ENCODE results near the gene MYOCOS.
"Not testable (repeated sequence)": the region's sequence is repeated elsewhere in the genome, so short reads cannot be mapped to it uniquely, and the experiment has no call there.

Gene MYOCOS

DNA sequence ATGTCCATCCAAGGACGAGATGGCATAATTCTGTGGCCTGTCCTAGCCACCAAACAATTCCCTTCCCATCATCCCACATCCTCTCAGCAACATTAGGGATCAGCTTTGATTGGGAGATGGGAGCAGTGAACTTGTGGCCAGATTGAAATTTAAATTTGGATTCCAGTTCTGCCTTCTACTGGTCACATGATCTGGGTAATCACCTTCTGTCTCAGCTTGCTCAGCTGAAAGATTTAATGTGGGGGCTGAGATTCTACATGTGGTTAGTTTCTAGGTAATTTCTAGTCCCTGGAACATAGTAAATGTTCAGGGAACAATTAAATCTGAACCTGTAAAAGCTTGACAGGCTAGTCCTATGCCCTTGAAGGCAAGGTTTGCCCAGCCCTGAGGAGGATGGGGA lies 3.2 kb downstream of the MYOCOS start:
- no peak for DNase-seq (ENCODE audit: low read depth)

DNA sequence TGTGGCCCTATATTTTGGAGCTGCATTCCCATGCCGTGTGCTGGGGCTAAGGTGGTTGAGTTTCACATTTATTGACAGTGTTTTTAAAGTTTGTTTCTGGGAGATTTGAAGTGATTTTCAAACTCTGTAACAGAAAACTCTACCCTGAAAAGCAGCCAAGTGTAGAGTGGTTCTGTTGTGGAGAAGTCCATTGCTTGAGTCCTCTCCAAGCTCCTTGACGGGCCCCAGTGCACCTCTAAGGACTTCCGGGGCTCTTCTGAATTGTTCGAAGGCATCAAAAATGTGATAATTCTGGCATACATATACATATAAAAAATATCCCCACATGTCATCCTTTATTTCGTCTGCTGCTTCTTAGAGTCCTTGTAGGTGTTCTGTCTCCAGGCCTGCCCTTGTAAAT lies 5.0 kb downstream of the MYOCOS start:
- no peak for DNase-seq (ENCODE audit: low read depth)

DNA sequence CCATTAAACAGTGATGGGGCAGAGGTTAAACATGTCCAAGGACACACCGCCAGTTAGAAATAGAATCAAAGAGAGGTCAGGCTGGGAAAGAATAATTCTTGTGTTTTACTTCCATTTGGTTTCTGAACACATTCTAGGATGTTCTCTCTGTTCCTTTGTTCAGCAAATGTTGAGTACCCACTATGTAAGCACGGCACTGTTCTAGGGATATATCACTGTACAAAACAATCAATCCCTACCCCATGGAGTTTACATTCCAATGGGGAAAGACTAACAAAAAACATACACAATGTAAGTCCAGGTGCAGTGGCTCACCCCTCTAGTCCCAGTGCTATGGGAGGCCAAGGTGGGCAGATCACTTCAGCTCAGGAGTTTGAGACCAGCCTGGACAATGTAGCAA lies 6.2 kb downstream of the MYOCOS start:
- no peak for DNase-seq (ENCODE audit: low read depth)

DNA sequence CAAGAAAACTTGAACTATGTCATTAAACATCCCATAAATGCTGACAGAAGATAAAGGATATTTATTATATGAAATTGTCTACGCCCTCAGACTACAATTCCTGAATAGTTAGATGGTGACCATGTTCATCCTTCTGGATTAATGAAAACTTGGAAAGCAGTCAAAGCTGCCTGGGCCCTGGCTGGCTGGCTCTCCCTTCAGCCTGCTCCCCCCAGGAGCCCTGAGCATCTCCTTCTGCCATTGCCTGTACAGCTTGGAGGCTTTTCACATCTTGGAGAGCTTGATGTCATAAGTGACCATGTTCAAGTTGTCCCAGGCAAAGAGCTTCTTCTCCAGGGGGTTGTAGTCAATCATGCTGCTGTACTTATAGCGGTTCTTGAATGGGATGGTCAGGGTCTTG lies 13.6 kb downstream of the MYOCOS start:
- DNase-seq (ENCODE audit: low read depth): no peak

DNA sequence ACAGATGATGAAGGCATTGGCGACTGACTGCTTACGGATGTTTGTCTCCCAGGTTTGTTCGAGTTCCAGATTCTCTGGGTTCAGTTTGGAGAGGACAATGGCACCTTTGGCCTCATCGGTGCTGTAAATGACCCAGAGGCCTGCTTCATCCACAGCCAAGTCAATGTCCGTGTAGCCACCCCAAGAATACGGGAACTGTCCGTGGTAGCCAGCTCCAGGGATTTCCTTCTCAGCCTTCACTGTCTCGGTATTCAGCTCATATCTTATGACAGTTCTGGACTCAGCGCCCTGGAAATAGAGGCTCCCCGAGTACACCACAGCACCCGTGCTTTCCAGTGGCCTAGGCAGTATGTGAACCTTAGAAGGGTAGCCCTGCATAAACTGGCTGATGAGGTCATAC lies 14.1 kb downstream of the MYOCOS start:
- no peak for DNase-seq (ENCODE audit: low read depth)

DNA sequence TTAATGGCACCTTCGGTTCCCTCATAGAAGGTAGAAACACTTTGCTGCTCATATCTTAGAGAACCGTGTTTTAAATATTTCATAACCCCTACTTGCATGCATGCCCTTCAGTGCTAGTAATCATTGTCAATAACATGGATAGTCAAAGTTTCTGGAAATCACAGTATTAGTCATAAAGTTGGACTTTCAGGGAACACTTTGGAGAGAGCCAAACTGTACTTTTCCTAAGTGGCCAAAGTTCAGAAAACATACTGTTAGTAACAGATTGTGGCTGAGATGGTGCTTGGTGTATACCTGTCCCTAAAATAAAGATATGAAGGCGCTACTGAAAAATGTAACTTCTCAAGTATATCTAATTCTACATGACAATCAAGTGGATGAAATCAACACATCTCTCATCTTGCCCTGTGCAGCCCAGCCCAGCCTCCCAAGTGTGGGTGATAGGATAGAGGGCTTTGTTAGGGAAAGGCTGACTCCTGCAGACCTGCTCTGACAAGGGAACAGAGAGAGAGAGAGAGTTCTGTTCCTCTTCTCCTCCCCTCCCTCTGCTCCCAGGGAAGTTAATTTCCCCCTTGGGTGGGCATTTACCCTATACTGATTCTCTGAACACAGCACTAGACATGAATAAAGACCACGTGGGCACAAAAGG lies 16.0 kb downstream of the MYOCOS start:
- DNase-seq (ENCODE audit: low read depth): no peak

DNA sequence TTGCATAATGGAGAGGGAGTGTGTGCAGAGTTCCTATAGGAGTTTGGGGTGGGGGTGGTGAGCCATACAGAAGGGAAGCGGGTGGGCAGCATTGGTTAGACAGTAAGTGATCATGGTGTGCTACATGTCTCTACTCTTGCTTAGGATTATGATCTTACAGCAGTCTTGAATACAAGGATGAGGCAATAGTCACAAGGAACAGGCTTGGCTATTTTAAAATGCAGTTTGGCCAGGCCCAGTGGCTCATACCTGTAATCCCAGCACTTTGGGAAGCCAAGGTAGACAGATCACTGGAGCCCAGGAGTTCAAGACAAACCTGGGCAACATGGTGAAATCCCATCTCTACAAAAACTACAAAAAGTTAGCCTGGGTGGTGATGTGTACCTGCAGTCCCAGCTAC lies 18.2 kb downstream of the MYOCOS start:
- no peak for DNase-seq (ENCODE audit: low read depth)

DNA sequence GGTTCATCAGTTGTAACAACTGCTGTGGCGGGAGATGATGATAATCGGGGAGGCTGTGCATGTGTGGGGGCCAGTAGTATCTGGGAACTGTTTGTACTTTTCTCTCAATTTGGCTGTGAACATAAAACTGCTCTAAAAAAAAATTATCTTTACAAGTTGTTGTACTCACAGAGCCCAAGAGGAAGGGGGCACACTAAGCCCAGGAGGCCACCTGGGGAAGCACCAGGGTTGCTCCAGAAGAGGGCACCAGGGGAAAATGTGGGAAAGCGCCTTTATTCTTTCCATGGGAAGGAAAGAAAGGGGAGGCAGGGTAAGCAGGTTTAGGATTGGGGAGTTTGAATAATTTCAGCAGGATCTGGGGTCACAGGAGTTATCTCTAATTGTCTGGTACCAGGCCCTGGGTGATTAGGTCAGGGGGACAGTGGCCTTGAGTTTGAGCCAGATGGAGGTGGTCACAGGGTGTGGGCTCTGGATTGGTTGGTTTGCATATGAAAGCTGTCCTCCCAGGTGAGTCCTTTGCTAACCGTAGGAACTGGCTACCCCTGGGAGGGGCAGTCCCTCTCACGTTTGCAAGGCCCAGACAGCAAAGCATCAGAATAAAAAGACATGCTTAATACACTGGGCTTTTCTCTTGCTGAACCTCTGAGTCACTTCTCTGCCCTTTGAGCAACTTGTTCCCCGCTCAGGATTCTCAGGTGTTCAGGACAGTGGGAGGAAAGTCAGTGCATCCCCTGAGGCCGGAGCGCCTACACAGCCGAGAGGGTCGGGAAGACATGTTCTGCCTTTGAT lies 19.2 kb downstream of the MYOCOS start:
- no peak for DNase-seq (ENCODE audit: low read depth)

DNA sequence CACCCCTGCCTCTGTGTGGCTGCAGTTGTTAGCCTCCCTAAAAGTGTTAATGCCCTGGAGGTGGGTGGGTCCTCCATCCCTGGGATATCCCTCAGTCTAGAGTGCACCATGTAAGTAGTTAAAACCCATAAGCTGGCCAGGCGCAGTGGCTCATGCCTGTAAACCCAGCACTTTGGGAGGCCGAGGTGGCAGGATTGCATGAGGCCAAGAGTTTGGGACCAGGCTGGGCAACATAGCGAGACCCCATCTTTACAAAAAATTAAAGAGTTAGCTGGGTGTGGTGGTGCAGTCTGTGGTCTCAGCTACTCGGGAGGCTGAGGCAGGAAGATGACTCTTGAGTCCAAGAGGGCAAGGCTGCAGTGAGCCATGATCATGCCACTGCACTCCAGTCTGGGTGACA lies 20.2 kb downstream of the MYOCOS start:
- DNase-seq (ENCODE audit: low read depth): no peak

DNA sequence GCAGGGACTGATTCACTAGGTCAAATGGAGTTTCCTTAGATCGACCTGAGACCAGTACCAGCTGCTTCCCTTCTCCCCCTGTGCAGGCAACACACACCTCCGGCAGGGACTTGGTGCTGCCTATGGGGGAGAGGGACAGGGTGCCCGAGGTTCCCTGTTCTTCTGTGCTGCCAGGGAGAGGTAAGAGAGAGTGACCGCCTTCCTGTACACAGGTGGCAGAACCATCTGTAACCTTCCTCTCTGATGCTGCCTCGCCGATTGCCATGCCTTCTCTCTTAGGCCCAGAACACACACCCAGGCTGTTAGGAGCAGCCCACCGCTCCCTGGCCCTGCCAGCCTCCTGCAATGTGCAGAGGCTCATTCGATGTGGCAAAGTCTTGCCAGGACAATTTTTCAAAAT lies 21.1 kb downstream of the MYOCOS start:
- DNase-seq (ENCODE audit: low read depth): no peak

DNA sequence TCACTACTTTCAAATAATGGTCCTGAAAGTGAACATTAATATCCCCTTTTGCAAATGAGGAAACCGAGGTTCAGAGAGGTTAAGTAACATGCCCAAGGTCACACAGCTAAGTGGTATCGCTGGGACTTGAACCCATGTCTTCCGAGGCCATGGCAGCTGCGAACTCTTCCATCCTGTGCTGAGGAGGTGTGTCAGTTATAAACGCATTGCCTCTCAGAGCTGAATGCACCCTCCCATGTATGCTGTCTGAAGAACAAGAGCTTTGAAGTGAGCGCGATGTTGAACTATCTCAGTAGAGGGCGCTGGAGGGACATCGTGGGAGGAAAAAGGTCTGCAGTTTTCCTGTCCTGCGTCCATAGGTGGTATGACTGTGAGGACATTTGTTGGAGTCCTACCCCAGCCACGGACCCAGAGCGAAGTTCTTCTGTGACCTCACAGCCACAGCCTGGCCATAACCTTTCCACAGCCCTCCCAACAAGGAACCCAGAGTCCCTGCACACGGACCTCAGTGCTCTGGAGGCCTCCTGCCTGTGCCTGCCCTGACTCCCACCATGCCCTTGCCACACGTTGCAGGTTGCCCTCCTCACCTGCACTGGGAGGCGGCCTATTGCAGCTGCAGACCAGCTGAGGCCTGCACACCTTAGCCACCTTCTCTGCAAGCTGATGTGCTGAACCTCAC lies 22.9 kb downstream of the MYOCOS start:
- DNase-seq (ENCODE audit: low read depth): peak; percentile 17

DNA sequence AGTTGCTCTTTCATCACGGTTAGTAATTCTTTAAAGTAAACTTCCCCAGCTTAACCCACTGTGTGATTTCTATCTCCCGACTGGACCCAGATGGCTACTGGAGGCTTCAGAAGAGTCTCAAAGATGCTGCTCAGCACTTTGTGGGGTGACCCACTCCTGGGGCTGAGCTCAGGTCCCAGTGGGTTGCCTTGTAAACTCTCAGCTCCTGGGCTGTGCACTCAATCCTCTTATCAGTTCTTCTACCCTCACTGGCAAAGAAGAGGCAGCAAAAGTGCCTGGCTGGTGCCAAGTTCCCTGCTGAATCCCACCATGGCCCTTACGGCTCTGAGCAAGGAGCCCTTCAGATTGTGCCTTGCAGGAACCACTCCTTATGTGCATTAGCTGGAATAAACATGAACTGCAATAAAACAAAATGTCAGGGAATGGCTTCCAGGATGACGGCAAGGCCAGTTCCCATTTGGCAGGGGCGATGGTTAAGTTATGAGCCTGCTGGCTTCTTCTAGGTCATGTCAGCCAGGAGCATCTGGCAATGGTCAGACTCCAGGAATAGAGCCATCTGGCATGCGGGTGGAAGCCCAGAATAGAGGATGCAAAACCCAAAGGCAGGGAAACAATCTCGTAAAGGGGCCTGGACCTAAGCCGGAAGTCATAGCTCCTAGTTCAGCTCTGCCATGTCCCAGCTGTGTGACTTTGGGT lies 23.7 kb downstream of the MYOCOS start:
- DNase-seq (ENCODE audit: low read depth): no peak

DNA sequence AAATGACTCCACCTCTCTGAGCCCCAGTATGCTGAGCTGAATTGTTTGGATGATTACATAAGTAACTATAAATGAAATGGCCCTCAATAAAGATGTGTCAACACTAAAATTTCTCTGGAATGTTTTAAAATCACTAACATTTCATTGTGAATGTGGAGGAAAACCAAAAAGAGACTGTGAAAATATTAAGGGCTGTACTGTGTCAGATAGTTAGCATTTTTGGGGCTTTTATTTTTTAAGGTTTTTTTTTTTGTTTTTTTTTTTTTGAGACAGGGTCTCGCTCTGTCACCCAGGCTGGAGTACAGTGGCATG lies 24.2 kb downstream of the MYOCOS start:
- DNase-seq (ENCODE audit: low read depth): no peak

DNA sequence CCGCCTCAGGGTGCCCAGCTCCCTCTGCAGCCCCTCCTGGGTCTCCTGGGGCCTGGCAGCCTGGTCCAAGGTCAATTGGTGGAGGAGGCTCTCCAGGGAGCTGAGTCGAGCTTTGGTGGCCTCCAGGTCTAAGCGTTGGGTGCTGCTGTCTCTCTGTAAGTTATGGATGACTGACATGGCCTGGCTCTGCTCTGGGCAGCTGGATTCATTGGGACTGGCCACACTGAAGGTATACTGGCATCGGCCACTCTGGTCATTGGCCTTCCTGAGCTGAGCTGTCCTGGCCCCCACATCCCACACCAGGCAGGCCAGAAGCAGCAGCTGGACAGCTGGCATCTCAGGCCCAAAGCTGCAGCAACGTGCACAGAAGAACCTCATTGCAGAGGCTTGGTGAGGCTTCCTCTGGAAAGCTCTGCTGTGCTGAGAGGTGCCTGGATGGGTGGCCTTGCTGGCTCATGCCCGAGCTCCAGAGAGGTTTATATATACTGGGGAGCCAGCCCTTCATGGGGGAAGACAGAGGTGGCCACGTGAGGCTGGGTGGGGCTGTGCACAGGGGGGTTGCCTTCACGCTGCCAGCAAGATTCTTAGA lies 30.3 kb downstream of the MYOCOS start, which contains the start of gene MYOC:
Gene MYOC (minus strand): TSS at position 455 of the 589 bp plus-strand sequence. CDS start 77 bp downstream, at position 378.
- DNase-seq (ENCODE audit: low read depth): no peak

DNA sequence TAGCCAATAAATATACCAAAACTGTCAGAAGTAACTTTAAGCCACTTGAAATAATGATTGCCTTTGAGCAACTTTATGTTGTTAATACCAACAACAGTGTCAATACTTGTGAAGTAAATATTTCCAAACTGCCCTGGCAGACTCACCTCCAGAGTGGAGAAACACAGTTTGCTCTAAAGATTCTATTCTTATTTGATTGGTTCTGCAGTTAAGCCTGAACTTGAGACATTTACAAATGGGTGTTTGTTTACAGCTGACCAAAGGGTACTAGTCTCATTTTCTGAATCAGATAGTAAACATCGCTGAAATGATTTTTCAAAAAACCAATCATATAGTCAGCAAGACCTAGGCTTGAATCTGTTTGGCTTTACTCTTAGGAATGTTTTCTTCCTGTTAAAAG lies 31.8 kb downstream of the MYOCOS start:
- no peak for DNase-seq (ENCODE audit: low read depth)

DNA sequence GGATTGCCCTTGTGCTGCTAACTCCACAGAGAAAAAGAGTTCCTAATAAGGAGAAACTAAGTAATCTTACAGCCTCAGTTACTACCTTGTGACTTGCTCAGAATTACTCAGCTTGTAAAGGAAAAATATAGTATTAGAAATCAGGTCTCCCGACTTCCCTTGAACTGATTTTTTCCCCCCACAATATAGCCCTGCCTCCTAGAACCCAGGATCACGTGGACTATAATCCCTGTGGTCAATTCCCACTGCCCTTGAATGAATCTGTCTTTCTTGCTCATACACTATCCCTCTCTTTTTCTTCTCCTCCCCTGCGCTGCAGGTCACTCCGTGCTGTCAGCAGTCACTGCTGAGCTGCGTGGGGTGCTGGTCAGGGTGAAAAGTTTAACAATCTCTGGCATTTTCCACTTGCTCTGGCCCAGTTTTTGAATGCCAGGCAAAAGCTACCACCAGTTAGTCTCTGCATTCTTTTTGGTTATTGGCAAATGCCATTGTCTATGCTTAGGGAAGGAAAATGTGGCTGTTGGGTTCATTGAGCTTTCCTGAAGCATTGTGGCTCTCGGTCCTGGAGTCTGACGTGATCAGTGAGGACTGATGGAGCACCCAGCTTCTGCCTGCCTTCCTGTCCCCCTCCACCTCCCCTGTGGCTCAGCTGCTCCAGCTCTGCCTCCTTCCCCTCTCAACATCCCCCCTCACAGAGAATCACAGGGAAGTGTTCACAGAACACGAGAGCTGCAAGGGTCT lies 32.3 kb downstream of the MYOCOS start:
- DNase-seq (ENCODE audit: low read depth): no peak

DNA sequence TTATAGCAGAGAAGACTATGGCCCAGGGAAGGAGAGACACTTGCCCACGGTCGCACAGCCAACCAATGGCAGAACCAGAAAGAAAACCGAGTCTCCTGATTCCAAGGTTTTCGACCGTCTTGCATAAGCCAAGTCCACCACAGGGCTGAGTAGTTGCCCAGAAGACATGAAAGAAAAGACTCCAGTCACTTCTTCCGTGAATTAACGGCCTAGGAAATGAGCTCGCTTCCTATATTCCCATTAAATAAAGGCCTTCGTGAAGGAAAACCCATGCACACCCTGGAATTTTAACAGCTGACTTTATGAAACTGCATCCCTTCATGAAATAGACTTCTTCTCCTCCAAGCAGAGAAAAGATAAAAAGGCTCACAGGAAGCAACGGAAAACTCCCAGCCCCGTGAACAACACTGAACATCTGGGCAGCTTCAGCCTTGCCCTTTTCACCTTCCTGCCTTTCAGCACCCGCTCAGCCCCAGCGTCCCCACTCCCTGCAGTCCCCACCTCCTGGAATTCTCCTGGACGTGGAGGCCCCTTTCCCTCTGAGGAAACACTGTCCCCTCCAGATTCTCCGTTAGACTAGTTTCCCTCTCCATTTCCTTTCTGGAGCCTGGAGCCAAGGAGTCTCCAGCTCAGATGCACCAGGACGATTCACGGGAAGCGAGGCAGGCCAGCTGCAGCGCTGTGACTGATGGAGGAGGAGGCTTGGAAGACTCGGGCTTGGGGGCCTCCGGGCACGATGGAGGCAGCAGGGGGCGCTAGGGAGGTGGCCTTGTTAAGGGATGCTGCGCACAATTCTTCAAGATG lies 33.1 kb downstream of the MYOCOS start:
- DNase-seq (ENCODE audit: low read depth): peak; percentile 23

DNA sequence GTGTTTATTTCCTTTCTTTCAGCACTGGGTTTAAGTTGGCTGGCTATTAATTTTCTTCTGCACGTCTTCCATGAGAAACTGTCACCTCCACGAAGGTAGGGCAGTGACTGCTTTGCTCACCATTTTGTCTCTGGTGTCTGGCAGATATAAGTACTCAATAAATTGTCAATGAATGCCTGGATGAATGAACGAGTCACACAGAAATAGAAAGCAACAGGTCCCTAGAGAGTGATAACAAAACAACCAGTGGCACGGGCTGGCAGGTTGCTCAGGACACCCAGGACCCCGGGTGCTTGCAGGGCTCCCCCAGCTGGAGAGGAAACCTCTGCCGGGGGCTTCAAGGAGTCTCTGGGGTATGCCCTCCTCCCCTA lies 33.7 kb downstream of the MYOCOS start:
- DNase-seq (ENCODE audit: low read depth): no peak

DNA sequence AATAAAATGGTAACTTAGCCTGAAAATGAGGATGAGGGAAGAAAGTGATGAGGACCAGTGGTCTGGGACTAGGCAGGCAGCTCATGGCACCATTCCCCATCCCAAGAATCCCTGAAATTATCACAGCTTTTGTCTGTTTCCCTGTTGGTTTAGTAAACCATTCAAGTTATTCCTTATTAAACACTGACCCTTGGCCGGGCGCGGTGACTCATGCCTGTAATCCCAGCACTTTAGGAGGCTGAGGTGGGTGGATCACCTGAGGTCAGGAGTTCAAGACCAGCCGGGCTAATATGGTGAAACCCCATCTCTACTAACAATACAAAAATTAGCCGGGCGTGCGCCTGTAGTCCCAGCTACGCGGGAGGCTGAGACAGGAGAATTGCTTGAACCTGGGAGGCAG lies 34.2 kb downstream of the MYOCOS start:
- not testable (repeated sequence) for DNase-seq (ENCODE audit: low read depth)

DNA sequence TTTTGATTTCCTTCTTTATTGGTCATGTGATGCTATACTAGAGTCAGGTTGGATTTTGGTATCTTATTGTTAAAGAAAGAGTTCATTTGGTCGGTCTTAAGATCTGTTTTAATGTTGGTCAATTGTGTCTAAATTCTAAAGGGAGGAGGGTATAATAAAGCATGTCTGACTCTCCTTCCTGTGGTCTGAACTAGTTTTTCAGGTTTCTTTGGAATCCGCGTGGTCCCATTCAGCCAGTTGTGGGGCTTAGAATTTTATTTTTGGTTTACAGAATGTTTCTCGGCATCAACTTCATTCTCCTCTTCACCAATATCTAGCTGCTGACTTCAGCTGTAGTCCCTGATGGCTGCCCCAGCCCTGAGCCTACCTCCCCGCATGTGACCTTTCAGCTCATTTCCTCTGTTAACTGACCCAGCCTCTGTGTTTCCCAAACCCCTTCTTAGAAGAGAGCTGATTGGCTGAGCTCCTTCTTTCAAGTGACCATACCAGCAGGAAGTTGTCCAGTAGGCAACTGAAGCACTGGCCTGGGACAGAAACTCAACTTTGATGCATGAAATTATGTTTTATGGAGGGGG lies 39.1 kb downstream of the MYOCOS start:
- DNase-seq (ENCODE audit: low read depth): no peak

Data from activated T-helper 1 cell treated with Interleukin-2 at 50 U/mL for 16 hours (primary cell).